ENCODE measurements around the gene CFAP69.

DNA sequence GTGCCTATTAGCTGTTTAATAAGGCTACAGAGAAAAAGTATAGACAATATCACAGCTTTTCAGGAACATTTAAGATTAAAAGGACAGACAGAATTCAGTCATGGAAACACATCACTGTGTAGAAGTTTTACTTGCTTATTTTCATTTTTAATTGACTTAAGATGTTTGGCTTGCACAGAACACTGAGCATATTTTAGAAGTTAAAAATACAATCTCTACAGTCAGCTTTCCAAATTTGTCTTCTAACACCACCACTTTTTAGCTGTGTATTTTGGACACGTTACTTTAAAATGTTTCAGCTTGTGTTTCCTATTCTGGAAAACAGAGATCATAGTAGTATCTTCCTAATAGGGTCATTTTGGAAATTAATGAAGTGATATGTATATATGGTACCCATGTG, 11.8 kb downstream of the CFAP69 start:
- TF ChIP-seq CTCF (conservative IDR thresholded peaks at IDR 0.05) (no peak), EZH2 (IDR thresholded peaks at IDR 0.05; ENCODE audit: low read depth) (no peak)

Data from PC-9 (cell line).